Bronchial epithelial cell (primary cell): ENCODE results near the gene BRF1. TPM values are rescaled to one million over a fixed set of nuclear protein-coding genes. Genes with fewer than 3 reads are reported as not detected.
A peak's percentile ranks its signal among the peaks of the same experiment; 100 is the strongest.

ENCODE experiments used
- DNase-seq: peaks from one replicate; pipeline ENCODE4 v3.0.0-alpha.2; 2010; ENCODE audit warnings: low read depth
- FAIRE-seq: peaks from 2 replicates; lab custom pipeline; 2011; peaks lifted over from hg19 to GRCh38; lab: Jason Lieb, UNC
- H3K27me3 ChIP-seq: 2 replicates; pipeline ENCODE4 v1.5.1; 2011; ENCODE audit warnings: low read length; ENCODE audit not compliant: control insufficient read depth, insufficient read depth
- H3K36me3 ChIP-seq: 2 replicates; pipeline ENCODE4 v1.5.1; 2011; ENCODE audit warnings: low read length; ENCODE audit not compliant: control insufficient read depth, insufficient read depth
- H3K4me3 ChIP-seq: 2 replicates; pipeline ENCODE4 v1.5.1; 2011; ENCODE audit warnings: mild to moderate bottlenecking, low read depth, low read length, control low read depth
- total RNA-seq: library from RNA; depleted of rRNA; stranded (reverse); fragments of >200 nt; gene quantifications from 2 replicates; pipeline ENCODE4 v1.2.1, GENCODE V29; 2014
- TF ChIP-seq, protein P1 (sequence below): IDR thresholded peaks from 2 replicates; pipeline ENCODE4 v1.5.1; 2011; ENCODE audit warnings: mild to moderate bottlenecking, moderate library complexity, low read length, control low read depth, inconsistent platforms; ENCODE audit not compliant: insufficient read depth, severe bottlenecking

BRF1 gene
- total RNA-seq, 1 donor from 2014 or later: 24.0 TPM

GRCh38 chr14:105223770-105224544, 76.8 kb downstream of the BRF1 start:
- no peak for FAIRE-seq
- peaks cover 11% of the 10 kb centered on the region for H3K36me3 ChIP-seq
- H3K27me3 ChIP-seq: no peaks in the 10 kb centered on the region
- H3K4me3 ChIP-seq: no peak overlapping the region
- TF ChIP-seq, protein P1, sequence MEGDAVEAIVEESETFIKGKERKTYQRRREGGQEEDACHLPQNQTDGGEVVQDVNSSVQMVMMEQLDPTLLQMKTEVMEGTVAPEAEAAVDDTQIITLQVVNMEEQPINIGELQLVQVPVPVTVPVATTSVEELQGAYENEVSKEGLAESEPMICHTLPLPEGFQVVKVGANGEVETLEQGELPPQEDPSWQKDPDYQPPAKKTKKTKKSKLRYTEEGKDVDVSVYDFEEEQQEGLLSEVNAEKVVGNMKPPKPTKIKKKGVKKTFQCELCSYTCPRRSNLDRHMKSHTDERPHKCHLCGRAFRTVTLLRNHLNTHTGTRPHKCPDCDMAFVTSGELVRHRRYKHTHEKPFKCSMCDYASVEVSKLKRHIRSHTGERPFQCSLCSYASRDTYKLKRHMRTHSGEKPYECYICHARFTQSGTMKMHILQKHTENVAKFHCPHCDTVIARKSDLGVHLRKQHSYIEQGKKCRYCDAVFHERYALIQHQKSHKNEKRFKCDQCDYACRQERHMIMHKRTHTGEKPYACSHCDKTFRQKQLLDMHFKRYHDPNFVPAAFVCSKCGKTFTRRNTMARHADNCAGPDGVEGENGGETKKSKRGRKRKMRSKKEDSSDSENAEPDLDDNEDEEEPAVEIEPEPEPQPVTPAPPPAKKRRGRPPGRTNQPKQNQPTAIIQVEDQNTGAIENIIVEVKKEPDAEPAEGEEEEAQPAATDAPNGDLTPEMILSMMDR: no peak
- no peak for DNase-seq

- Histone ChIP-seq H3K36me3 (peaks cover 16% of the 10 kb centered on the region), H3K4me3 (no peak overlapping the region), H3K27me3 (no peaks in the 10 kb centered on the region)
- FAIRE-seq (peak; percentile 98), DNase-seq (no peak)
- TF ChIP-seq, protein P1: no peak
Measured at GRCh38 chr14:105223260-105223659, 77.5 kb downstream of the BRF1 start.

DNA sequence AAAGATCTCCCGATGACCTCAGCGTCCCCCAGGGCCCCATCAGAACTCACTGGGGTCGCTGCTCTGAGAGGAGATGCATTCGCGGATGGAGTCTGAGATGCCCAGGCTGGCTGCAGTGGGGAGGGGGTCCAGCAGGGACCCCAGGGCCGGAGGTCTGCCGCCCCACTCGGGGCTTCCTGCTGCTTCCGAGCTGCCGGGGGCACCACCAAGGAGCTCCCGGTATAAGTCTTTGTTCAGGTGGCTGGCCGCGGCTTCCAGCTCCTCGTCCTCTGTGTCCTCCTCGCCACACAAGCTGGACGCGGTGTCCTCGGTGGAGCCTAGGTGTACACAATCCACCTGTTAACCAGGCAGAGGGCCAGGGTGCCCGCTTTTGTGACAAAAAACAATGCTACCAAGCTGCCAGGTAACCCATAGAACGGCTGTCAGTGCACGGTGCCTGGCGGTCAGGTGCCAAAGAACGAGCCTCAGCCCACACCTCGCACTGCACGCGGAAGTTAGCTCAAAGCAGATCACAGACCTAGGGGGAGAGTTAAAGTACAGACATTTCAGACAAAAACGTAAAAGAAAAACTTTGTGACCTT, 79.1 kb downstream of the BRF1 start:
- TF ChIP-seq, protein P1: no peak
- FAIRE-seq (no peak), DNase-seq (no peak)
- Histone ChIP-seq H3K27me3 (no peaks in the 10 kb centered on the region), H3K36me3 (peaks cover 22% of the 10 kb centered on the region), H3K4me3 (no peak overlapping the region)

DNA sequence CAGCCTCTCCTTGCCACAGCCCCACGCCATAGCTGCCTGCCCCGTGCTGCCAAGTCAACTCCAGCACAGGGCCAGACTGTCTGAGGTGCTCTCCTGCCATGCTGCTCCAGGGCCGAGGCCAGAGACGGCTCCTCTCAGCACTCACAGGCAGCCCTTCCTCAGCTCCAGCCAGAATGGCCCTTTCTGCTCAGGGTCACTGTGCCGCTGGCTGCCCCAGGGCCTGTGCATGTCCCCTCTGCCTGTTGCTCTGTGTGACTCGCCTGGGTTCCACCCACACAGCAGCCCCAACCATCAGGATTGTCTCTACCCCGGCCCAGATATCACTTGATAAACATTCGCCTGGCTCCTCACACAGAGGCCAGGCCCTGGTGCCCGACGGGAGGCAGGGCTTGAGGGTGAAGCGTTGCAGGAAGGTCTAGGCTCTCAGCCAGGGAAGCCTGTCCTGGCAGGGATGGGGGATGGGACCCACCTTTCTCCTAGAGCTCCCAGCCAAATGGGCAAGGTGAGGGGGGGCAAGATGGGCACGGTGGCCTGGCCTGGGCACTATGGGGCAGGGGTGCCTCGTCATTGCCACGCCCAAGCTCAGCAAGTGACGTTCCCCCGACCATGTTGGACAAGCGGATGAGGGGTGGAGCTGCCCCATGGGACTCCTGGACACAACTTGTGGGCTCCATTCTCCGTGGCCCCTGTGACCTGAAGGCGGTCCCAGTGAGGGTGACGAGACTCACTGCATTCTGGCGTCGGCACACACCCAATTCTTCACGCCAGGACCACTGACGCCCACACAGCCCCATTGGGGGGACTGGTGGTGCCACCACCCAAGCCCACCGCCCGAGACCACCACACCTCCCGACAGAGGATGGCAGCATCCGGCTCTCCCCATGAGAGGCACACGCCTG, 79.9 kb downstream of the BRF1 start:
- FAIRE-seq (no peak), DNase-seq (no peak)
- no peaks in the 10 kb centered on the region for H3K27me3 ChIP-seq
- H3K4me3 ChIP-seq: no peak overlapping the region
- H3K36me3 ChIP-seq: peaks cover 19% of the 10 kb centered on the region
- TF ChIP-seq, protein P1: no peak

- no peak overlapping the region for H3K4me3 ChIP-seq
- no peak for FAIRE-seq
- H3K36me3 ChIP-seq: peaks cover 19% of the 10 kb centered on the region
- no peaks in the 10 kb centered on the region for H3K27me3 ChIP-seq
- DNase-seq: no peak
- TF ChIP-seq, protein P1: no peak
Measured at GRCh38 chr14:105219753-105220152, 81.0 kb downstream of the BRF1 start.
